HG03025 (cell line): ENCODE data around the gene DNAJC5G.
"Not testable (repeated sequence)": the region's sequence is repeated elsewhere in the genome, so short reads cannot be mapped to it uniquely, and the experiment has no call there.

Experiments used
- ATAC-seq: cut with Tn5 transposase; IDR thresholded peaks from one replicate; pipeline ENCODE4 v1.9.1; 2021; ENCODE audit warnings: mild to moderate bottlenecking, moderate library complexity; ENCODE audit not compliant: unreplicated experiment, low FRiP score

DNAJC5G gene

DNA sequence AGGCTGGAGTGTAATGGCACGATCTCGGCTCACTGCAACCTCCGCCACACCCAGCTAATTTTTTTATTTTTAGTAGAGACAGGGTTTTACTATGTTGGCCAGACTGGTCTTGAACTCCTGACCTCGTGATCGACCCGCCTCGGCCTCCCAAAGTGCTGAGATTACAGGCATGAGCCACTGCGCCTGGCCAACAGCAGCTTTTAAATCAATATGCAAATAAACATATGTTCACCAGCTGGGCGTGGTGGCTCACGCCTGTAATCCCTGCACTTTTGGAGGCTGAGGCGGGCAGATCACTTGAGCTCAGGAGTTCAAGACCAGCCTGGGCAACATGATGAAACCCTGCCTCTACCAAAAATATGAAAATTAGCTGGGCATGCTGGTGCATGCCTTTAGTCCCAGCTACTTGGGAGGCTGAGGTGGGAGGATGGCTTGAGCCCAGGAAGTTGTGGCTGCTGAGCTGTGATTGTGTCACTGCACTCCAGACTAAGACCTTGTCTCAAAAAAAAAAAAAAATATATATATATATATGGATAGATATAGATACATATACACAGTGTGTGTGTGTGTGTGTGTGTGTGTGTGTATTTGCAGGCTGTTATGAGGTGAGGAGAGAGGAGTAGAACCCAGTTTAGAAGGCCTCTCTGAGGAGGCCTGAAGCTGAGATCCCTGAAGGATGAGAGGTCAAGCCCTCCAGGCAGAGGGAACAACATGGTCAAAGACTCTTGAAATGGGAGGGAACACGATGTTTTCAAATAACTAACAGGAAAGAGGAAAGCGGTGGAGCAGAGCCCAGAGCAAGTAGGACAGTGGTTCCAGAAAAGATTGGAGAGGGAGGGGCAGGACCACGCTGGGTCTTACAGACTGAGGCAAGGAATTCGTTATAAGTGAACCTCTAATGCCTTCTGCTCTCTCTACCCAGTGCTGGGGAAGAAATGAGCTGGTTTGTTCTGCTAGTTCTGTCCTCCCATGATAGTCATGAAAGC lies 2.4 kb upstream of the DNAJC5G start:
- not testable (repeated sequence) for ATAC-seq

DNA sequence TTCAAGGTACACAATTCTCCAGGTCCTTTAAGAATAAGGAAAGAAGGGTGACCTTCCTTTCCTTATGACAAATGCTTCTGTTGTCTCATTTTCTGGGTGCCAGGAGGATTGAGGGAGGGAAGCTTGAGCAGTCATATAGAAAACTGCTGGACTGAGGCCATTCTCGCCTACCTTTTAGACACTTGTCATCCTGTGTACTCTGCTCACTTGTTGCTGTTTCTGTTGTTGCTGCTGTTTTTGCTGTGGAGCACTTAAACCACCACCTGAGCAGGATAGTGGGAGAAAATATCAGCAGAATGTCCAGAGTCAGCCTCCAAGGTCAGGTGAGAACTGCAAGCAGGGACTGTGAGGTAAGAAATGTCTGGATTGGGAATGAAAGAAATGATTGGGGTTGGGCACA lies 2.8 kb downstream of the DNAJC5G start:
- ATAC-seq = no peak

DNA sequence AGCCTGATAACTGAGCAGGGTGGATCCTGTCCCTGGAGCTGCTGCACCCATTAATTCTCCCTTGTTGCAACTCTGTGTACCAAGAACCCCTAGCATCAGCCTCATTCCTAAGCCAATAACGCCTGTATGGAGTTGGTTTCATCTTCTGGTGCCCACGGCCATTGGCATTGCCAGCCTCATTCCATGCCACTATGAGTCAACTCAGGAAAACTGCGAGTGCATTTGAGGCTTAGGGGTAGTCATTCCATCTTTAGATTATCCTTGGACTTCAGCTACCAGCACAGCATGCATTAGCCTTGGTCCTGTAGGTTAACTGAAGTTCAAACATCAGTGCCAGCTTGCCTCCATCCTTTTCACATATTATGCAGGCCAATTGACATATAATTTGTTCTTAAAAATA lies 5.6 kb downstream of the DNAJC5G start:
- no peak for ATAC-seq

DNA sequence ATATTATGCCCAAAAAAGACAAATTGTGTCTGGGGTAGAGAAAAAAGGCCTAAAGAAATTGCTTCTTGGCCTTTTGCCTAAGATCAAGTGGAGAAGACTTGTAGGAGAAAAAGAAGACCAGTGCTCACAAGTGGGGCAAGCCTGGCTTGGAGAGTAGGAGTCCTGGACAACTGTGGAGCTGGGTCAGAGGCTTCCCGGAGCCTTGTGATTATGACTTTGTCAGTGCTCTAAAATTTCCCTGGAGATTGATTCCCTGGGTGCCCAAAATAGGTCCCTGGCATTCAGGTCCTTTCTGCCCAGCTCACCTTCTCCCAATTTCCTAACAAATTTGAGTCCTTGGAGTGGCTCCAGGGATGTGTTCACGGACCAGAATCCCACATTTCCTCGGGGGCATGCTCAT lies 6.2 kb downstream of the DNAJC5G start:
- no peak for ATAC-seq

DNA sequence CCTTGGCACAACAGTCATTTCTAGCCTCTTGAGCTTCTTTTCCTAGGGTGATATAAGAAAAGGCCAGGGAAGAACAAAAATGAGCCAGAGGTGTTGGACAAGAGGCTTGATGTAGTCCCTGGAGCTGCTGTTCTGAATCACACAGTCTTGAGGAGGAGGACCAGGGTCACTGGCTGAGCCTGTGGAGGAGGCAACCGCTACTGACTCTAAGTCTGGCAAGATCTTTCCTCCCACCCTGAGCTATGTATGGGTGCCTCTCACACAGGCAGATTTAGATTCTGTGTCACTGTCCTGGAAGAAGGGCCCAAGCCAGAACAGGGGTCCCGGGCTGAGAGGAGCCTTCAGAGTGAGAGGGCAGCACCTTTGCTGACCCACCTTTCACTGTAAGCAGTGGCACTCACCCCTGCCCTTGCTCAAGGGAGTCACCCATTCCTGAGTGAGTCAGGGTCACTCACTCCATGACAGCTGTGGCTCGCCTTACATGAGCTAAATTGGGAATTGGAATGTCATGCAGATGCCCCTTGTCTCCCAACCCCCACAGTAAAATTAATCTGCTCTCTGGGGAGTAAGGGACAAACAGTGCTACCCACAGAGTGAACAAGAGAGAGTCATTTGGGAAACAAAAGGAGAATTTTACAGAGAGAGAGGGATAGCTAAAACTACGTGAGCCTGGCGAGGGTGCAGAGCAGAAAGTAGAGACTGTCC lies 6.8 kb downstream of the DNAJC5G start, which contains the start of gene TRIM54:
Gene TRIM54, plus strand, starts transcription at position 575 of the 705 bp plus-strand sequence. CDS start 303 bp downstream, outside the sequence.
- no peak for ATAC-seq

DNA sequence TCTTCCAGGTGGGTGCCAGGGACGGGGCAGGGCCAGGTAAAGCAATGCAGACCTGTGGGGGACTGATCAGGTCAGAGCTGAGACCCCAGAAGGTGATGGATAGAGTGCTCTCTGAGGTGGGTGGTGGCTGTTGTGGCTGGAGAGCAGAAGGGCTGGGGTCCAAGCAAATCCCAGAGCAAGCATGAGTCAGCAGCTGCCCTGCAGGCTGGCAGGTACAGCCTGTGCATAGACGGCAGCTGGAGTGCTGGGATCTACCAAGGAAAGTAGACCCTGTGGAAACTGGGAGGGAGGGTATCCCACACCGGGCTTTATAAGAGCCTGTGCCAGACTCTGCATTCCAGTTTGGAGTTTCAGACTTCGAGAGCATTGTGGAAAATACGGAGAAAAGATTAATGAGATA lies 7.7 kb downstream of the DNAJC5G start:
- no peak for ATAC-seq

- ATAC-seq = no peak
Observed at GRCh38 chr2:27284996-27285395, 9.8 kb downstream of the DNAJC5G start.

DNA sequence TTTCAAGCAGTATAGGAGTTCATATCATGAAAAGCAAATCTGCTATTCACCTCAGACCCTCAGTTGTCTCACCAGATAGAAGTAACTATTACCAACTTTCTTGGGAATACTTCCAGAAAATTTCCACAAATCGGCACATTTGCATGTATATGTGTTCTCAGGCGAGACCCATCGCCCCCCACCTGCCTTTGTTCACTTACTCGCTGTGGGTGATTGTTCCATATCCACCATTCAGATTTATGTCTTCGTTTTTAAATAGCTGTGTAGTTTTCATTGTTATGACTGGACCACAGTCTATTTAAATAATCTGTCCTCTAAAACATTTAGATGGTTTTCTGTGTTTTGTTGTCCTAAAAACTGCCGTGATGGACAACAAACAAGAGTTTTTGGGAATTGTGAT lies 10.2 kb downstream of the DNAJC5G start:
- ATAC-seq = no peak

DNA sequence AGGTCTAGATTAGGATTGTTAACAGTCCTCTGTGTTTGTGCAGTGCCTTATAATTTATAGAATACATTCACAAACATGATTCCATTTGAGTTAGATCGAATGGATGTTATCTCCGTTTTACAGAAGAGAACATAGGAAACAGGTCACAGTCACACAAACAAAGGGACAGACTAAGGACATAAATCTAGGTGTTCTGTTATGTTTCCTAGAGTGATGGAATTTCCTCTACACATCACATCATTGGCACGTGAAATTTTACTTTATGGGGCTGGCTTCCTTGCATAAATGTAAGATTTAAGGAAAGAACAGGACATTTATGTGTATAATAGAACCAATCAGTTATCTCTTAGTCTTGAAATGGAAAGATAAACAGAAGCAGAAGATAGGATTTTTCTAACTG lies 13.4 kb downstream of the DNAJC5G start:
- no peak for ATAC-seq

DNA sequence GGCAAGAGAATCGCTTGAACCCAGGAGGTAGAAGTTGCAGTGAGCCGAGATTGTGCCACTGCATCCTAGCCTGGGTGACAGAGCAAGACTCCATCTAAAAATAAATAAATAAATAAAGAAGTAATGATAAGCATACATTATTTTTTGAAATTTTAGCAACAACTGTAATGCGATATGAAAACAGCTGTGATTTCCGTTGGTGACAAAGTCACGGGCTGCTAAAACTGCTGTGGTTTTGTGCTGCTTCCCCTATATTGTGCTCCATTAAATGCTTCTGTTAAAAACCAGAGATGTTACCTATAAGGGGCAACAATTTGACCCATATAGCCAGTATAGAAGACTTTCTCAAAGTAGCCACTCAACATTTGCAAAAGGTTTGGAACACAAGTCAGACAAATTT lies 15.3 kb downstream of the DNAJC5G start:
- no peak for ATAC-seq

- no peak for ATAC-seq
Observed at GRCh38 chr2:27291865-27292264, 16.6 kb downstream of the DNAJC5G start.

DNA sequence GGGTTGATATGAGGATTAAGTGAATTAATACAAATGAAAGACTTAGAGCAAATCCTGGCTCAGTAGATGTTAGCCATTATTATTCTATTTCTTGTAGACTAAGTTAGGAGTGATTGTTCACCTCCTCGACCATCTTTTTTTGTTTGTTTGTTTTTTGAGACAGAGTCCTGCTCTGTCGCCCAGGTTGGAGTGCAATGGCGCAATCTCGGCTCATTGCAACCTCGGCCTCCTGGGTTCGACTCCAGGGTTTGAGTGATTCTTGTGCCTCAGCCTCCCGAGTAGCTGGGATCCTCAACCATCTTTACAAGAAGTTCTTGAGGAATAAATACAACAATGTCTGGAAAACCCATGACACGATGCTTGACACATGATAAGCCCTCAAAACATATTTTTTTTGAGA lies 19.7 kb downstream of the DNAJC5G start:
- ATAC-seq = no peak

- no peak for ATAC-seq
Observed at GRCh38 chr2:27296481-27296880, 21.2 kb downstream of the DNAJC5G start.

DNA sequence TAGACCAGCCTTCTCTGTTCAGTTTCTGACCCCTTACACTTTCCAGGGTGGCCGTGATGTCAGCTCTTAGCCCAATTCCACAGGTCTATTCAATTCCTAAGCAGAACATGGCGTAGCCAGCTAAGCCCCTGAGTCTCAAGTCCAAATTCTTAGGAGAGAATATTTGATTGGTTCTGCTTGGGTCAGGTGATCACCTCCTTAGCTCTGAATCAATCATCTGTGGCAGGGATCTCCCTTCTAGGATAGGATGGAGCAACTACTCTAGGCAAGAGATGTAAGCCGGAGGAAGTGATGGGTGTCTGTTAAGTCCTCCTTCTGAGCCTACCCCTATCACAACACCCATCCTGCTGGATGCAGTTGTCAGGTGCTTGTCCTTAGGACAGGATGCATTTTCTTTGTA lies 22.0 kb downstream of the DNAJC5G start:
- no peak for ATAC-seq

GRCh38 chr2:27298391-27299080 lies 23.3 kb downstream of the DNAJC5G start:
- no peak for ATAC-seq

DNA sequence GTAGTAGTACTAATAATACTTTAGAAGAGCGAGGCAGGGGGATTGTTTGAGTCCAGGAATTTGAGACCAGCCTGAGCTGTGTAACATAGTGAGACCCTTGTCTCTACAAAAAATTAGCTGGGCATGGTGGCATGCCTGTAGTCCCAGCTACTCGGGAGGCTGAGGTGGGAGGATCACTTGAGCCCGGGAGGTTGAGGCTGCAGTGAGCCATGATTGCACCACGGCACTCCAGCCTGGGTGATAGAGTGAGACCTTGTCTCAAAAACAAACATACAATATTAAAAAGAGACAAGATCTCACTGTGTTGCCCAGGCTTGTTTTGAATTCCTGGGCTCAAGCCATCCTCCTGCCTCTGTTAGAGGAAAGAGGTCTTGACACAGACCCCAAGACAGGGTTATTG lies 25.4 kb downstream of the DNAJC5G start:
- not testable (repeated sequence) for ATAC-seq

DNA sequence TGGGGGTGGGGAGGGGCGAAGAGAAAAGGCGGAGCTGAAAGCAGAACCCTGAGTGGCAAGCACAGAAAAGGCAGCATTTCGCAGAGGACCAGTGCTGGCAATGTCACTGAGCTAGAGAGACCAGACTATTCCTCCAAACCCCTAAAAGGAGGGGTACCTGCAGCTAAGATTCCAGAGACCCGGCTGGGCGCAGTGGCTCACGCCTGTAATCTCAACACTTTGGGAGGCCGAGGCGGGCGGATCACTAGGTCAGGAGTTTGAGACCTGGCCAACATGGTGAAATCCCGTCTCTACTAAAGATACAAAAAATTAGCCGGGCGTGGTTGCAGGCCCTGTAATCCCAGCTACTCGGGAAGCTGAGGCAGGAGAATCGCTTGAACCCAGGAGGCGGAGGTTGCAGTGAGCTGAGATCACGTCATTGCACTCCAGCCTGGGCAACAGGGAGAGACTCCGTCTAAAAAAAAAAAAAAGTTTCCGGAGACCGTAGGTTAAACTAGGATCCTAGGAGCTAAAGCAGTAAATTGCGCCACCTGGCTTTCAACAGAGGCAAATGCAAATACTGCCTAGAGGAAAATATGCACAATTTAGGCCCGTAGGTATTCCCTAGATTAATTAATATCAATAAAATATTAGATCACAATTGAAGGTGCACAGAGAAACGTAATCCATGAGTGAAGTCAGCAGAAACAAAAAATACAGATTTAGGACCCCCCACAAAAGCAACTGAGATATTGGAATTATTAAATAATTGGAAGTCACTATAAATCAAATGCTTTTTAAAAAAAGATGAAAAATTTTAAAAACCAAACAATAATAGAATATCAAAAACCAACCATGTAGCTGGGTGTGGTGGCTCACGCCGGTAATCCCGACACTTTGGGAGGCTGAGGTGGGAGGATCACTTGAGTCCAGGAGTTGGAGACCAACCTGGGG lies 28.1 kb downstream of the DNAJC5G start:
- no peak for ATAC-seq

- no peak for ATAC-seq
Observed at GRCh38 chr2:27304488-27305240, 29.4 kb downstream of the DNAJC5G start.

GRCh38 chr2:27305516-27305915 lies 30.3 kb downstream of the DNAJC5G start:
- ATAC-seq = no peak
